HL-60 (cell line): ENCODE results near the gene NCR2.

Experiments used
- CTCF ChIP-seq: IDR thresholded peaks from one replicate; pipeline ENCODE4 v1.5.1; 2011; ENCODE audit warnings: low read length, control low read depth, inconsistent platforms; ENCODE audit not compliant: insufficient read depth
- POLR2AphosphoS5 ChIP-seq: IDR thresholded peaks from 2 replicates; pipeline ENCODE4 v1.6.1; 2012; ENCODE audit warnings: low read depth

DNA sequence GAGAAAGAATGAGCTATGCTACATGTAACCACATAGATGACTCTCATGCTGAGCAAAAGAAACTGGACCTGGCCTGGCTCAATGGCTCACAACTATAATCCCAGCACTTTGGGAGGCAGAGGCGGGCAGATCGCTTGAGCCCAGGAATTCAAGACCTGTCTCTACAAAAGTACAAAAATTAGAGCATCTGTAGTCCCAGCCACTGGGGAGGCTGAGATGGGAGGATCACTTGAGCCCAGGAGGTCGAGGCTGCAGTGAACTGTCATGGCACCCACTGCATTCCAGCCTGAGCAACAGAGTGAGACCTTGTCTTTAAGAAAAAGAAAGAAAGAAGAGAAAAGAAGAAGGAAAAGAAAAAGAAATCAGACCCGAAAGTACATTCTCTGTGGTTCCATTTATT lies 41.7 kb downstream of the NCR2 start:
- no peak for TF ChIP-seq POLR2AphosphoS5
- no peak for TF ChIP-seq CTCF
